NCI-H1092 (cell line): ENCODE measurements around the gene KCNJ1.

Source experiments
- DNase-seq: peaks from one replicate; lab custom pipeline; 2025; lab: John Stamatoyannopoulos, UW

The KCNJ1 gene

GRCh38 chr11:128867277-128867676 is at the start of gene KCNJ1:
KCNJ1 (minus strand) TSS chr11:128867296; CDS start chr11:128840243, 27,053 bp downstream.
- no peak for DNase-seq

GRCh38 chr11:128916681-128917080 is 49.6 kb upstream of the KCNJ1 start:
- DNase-seq, result no peak

- DNase-seq, result no peak
Observed at GRCh38 chr11:128916037-128916572, 49.0 kb upstream of the KCNJ1 start.

GRCh38 chr11:128915149-128915521 is 48.0 kb upstream of the KCNJ1 start:
- DNase-seq, result no peak

- DNase-seq, result no peak
Observed at GRCh38 chr11:128914216-128915148, 47.4 kb upstream of the KCNJ1 start.

GRCh38 chr11:128913806-128914205 is 46.7 kb upstream of the KCNJ1 start:
- DNase-seq, result no peak

- no peak for DNase-seq
Observed at GRCh38 chr11:128911701-128912100, 44.6 kb upstream of the KCNJ1 start.

GRCh38 chr11:128911239-128911638 is 44.1 kb upstream of the KCNJ1 start:
- DNase-seq, result no peak

- no peak for DNase-seq
Observed at GRCh38 chr11:128910576-128910975, 43.5 kb upstream of the KCNJ1 start.

- no peak for DNase-seq
Observed at GRCh38 chr11:128909438-128910125, 42.5 kb upstream of the KCNJ1 start.

- DNase-seq, result no peak
Observed at GRCh38 chr11:128908391-128909246, 41.5 kb upstream of the KCNJ1 start.

- DNase-seq, result no peak
Observed at GRCh38 chr11:128907585-128907984, 40.5 kb upstream of the KCNJ1 start.

- DNase-seq, result no peak
Observed at GRCh38 chr11:128906185-128907050, 39.3 kb upstream of the KCNJ1 start.

GRCh38 chr11:128905345-128906184 is 38.5 kb upstream of the KCNJ1 start:
- peak; percentile 71 for DNase-seq

- peak; percentile 65 for DNase-seq
Observed at GRCh38 chr11:128904656-128905344, 37.7 kb upstream of the KCNJ1 start.

- no peak for DNase-seq
Observed at GRCh38 chr11:128904303-128904655, 37.2 kb upstream of the KCNJ1 start.

GRCh38 chr11:128903248-128904061 is 36.4 kb upstream of the KCNJ1 start:
- no peak for DNase-seq

GRCh38 chr11:128902515-128903066 is 35.5 kb upstream of the KCNJ1 start:
- DNase-seq, result no peak
